HG03108 (cell line): Measurements from ENCODE around the gene ZFR2.
"Not testable (repeated sequence)": the region's sequence is repeated elsewhere in the genome, so short reads cannot be mapped to it uniquely, and the experiment has no call there.

Source experiments
- ATAC-seq: cut with Tn5 transposase; IDR thresholded peaks from one replicate; pipeline ENCODE4 v1.9.1; 2021; ENCODE audit warnings: moderate library complexity; ENCODE audit not compliant: unreplicated experiment

Gene ZFR2

GRCh38 chr19:3874695-3875094 is 5.9 kb upstream of the ZFR2 start:
- not testable (repeated sequence) for ATAC-seq

GRCh38 chr19:3873151-3873550 is 4.3 kb upstream of the ZFR2 start:
- no peak for ATAC-seq

GRCh38 chr19:3867971-3868769 is 668 bp downstream of the ZFR2 start:
- no peak for ATAC-seq

- ATAC-seq = no peak
Measured at GRCh38 chr19:3866910-3867638, 1.8 kb downstream of the ZFR2 start.

GRCh38 chr19:3863648-3864047 is 5.2 kb downstream of the ZFR2 start:
- ATAC-seq = no peak

- no peak for ATAC-seq
Measured at GRCh38 chr19:3862826-3863500, 5.9 kb downstream of the ZFR2 start.

GRCh38 chr19:3860499-3860898 is 8.3 kb downstream of the ZFR2 start:
- no peak for ATAC-seq

- ATAC-seq = no peak
Measured at GRCh38 chr19:3857449-3858003, 11.3 kb downstream of the ZFR2 start.

- ATAC-seq = no peak
Measured at GRCh38 chr19:3855320-3855719, 13.5 kb downstream of the ZFR2 start.

- no peak for ATAC-seq
Measured at GRCh38 chr19:3852614-3853254, 16.1 kb downstream of the ZFR2 start.

GRCh38 chr19:3852177-3852511 is 16.7 kb downstream of the ZFR2 start:
- ATAC-seq = no peak

- ATAC-seq = no peak
Measured at GRCh38 chr19:3851254-3852176, 17.3 kb downstream of the ZFR2 start.

GRCh38 chr19:3850320-3850972 is 18.4 kb downstream of the ZFR2 start:
- ATAC-seq = no peak

GRCh38 chr19:3849787-3850186 is 19.1 kb downstream of the ZFR2 start:
- ATAC-seq = no peak

GRCh38 chr19:3849092-3849491 is 19.7 kb downstream of the ZFR2 start:
- ATAC-seq = no peak

GRCh38 chr19:3844596-3844995 is 24.2 kb downstream of the ZFR2 start:
- no peak for ATAC-seq

GRCh38 chr19:3842948-3843347 is 25.9 kb downstream of the ZFR2 start:
- no peak for ATAC-seq

- ATAC-seq = no peak
Measured at GRCh38 chr19:3840804-3841203, 28.0 kb downstream of the ZFR2 start.

- no peak for ATAC-seq
Measured at GRCh38 chr19:3839941-3840340, 28.9 kb downstream of the ZFR2 start.

GRCh38 chr19:3838661-3839060 is 30.2 kb downstream of the ZFR2 start:
- no peak for ATAC-seq
